IPS-NIHi11 (cell line): Measurements from ENCODE around the gene CDH26.

Experiments used
- DNase-seq: peaks from one replicate; pipeline ENCODE4 v3.0.0; 2012; ENCODE audit warnings: mixed read lengths, low spot score

The CDH26 gene

DNA sequence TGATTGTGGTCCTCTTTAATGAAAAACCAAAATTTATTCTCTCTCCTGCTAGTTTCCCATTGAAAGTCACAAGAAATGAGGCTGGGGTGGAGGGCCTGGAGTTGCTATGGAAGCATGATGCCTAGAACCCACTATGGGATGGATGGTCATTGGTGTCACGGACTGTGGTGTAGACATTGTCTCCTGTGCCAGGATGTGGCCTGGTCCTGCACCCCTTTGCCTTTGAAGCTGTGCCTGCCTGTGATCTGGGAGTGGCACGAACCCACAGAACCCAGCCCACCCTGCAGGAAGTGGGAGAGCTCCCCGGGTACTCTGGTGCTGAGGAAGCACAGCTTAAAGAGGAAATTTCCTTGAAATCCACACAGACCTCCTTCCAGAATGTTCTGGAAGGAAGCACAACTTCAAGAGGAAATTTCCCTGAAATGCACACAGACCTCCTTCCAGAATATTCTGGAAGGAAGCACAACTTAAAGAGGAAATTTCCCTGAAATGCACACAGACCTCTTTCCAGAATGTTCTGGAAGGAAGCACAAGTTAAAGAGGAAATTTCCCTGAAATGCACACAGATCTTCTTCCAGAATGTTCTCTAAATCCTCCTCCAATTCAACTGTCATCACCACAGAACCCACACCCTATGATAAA lies 105.6 kb downstream of the CDH26 start:
- DNase-seq: no peak
